Neural cell (in vitro differentiated cells): ENCODE measurements around the gene ZNF554.

ENCODE experiments used
- CTCF ChIP-seq: fragments of 450-650 bp; IDR thresholded peaks from 2 replicates; pipeline ENCODE4 v1.5.1; 2014; ENCODE audit warnings: antibody characterized with exemption, mild to moderate bottlenecking, moderate library complexity; ENCODE audit not compliant: poor library complexity, severe bottlenecking
- EP300 ChIP-seq: fragments of 450-650 bp; conservative IDR thresholded peaks from 2 replicates; pipeline ENCODE4 v1.6.1; 2014; ENCODE audit warnings: antibody characterized with exemption, mild to moderate bottlenecking, moderate library complexity; ENCODE audit not compliant: poor library complexity, severe bottlenecking
- REST ChIP-seq: IDR thresholded peaks from 2 replicates; pipeline ENCODE4 v1.6.1; 2012; ENCODE audit warnings: borderline replicate concordance

- no peak for TF ChIP-seq CTCF
- no peak for TF ChIP-seq REST
- TF ChIP-seq EP300 = no peak
These were observed 41.5 kb upstream of the ZNF554 start for GRCh38 chr19:2777952-2778683.
